ENCODE measurements around the gene MYO18A. TPM values are rescaled to one million over a fixed set of nuclear protein-coding genes. Genes with fewer than 3 reads are reported as not detected.
A peak's percentile ranks its signal among the peaks of the same experiment; 100 is the strongest.
"Not testable (repeated sequence)": the region's sequence is repeated elsewhere in the genome, so short reads cannot be mapped to it uniquely, and the experiment has no call there.

The MYO18A gene
- total RNA-seq, 3 donors from 2014 or later: 31.5 to 71.1 (median 42.3) TPM

- intact Hi-C loops (cut with DNase I; ENCODE audit: low total_unique reads): loop anchor here (5.0 kb wide), 1 partner anchor 33 kb away; the partner anchor contains the start of gene MYO18A
- peak overlapping the region; percentile 82 to 85 for H3K27ac ChIP-seq
- peak overlapping the region; percentile 46 to 68 (median 52) for H3K4me3 ChIP-seq
- H3K27me3 ChIP-seq: no peaks in the 10 kb centered on the region
- peak; percentile 78 to 94 (median 90) for TF ChIP-seq CTCF (IDR thresholded peaks at IDR 0.05)
- TF ChIP-seq POLR2A (IDR thresholded peaks at IDR 0.05): no peak
- TF ChIP-seq POLR2AphosphoS5 (IDR thresholded peaks at IDR 0.05): peak; percentile 30 to 52 (median 35)
- no peaks in the 10 kb centered on the region for H3K36me3 ChIP-seq
- no peaks in the 10 kb centered on the region for H3K9me3 ChIP-seq
- peak; percentile 89 to 92 for DNase-seq (ENCODE audit: low spot score in 2 of 2)
- peaks cover 11 to 36% of the 10 kb centered on the region in 2 donors for H3K4me1 ChIP-seq
Observed at GRCh38 chr17:29148790-29149430, 31.3 kb downstream of the MYO18A start.

GRCh38 chr17:29148257-29148789, 31.9 kb downstream of the MYO18A start:
- Histone ChIP-seq H3K36me3 (no peaks in the 10 kb centered on the region), H3K27me3 (no peaks in the 10 kb centered on the region), H3K4me3 (peak overlapping the region; percentile 46 to 68 (median 52)), H3K9me3 (no peaks in the 10 kb centered on the region), H3K4me1 (peaks cover 11 to 30% of the 10 kb centered on the region in 2 donors), H3K27ac (peak overlapping the region; percentile 82 to 85)
- TF ChIP-seq POLR2A (IDR thresholded peaks at IDR 0.05): no peak
- no peak for TF ChIP-seq POLR2AphosphoS5 (IDR thresholded peaks at IDR 0.05)
- TF ChIP-seq CTCF (IDR thresholded peaks at IDR 0.05): no peak
- no peak for DNase-seq (ENCODE audit: low spot score in 2 of 2)
- intact Hi-C loops (cut with DNase I; ENCODE audit: low total_unique reads): loop anchor here (5.0 kb wide), 1 partner anchor 34 kb away; the partner anchor contains the start of gene MYO18A

- DNase-seq (ENCODE audit: low spot score in 2 of 2): no peak
- peak overlapping the region in 1 of 2 donors; percentile 82 for H3K27ac ChIP-seq
Observed at GRCh38 chr17:29147682-29148081, 32.5 kb downstream of the MYO18A start.

GRCh38 chr17:29147228-29147627, 33.0 kb downstream of the MYO18A start:
- not testable (repeated sequence) for H3K36me3 ChIP-seq; H3K4me3 ChIP-seq; H3K27ac ChIP-seq; H3K27me3 ChIP-seq; DNase-seq (ENCODE audit: low spot score in 2 of 2); H3K9me3 ChIP-seq
- intact Hi-C loops (cut with DNase I; ENCODE audit: low total_unique reads): loop anchor here (5.0 kb wide), 1 partner anchor 35 kb away; the partner anchor contains the start of gene MYO18A
- peaks cover 11 to 30% of the 10 kb centered on the region in 2 donors for H3K4me1 ChIP-seq

More at GRCh38 chr17:29147682-29148081, 32.5 kb downstream of the MYO18A start:
- H3K4me3 ChIP-seq: no peak overlapping the region
- no peak for TF ChIP-seq CTCF (IDR thresholded peaks at IDR 0.05)
- TF ChIP-seq POLR2AphosphoS5 (IDR thresholded peaks at IDR 0.05): no peak
- no peak for TF ChIP-seq POLR2A (IDR thresholded peaks at IDR 0.05)
- H3K27me3 ChIP-seq: no peaks in the 10 kb centered on the region
- H3K4me1 ChIP-seq: peaks cover 11 to 30% of the 10 kb centered on the region in 2 donors
- H3K36me3 ChIP-seq: no peaks in the 10 kb centered on the region
- intact Hi-C loops (cut with DNase I; ENCODE audit: low total_unique reads): loop anchor here (5.0 kb wide), 1 partner anchor 35 kb away; the partner anchor contains the start of gene MYO18A
- no peaks in the 10 kb centered on the region for H3K9me3 ChIP-seq

- H3K36me3 ChIP-seq: no peaks in the 10 kb centered on the region
- TF ChIP-seq CTCF (IDR thresholded peaks at IDR 0.05): no peak
- no peak overlapping the region for H3K4me3 ChIP-seq
- no peaks in the 10 kb centered on the region for H3K27me3 ChIP-seq
- intact Hi-C loops (cut with DNase I; ENCODE audit: low total_unique reads): loop anchor here (5.0 kb wide), 1 partner anchor 36 kb away; the partner anchor contains the start of gene MYO18A
- DNase-seq (ENCODE audit: low spot score in 2 of 2): no peak
- no peaks in the 10 kb centered on the region for H3K9me3 ChIP-seq
- no peak overlapping the region for H3K27ac ChIP-seq
- peaks cover 11 to 22% of the 10 kb centered on the region in 2 donors for H3K4me1 ChIP-seq
Observed at GRCh38 chr17:29146369-29146972, 33.7 kb downstream of the MYO18A start.

All from breast epithelium (tissue), 4 donors.